Skeletal muscle satellite cell (primary cell): ENCODE results near the gene BCAS3.

ENCODE experiments used
- H3K27me3 ChIP-seq: 2 replicates; pipeline ENCODE4 v1.7.0; 2013; ENCODE audit warnings: low read length; ENCODE audit not compliant: control insufficient read depth, insufficient read depth
- H3K36me3 ChIP-seq: 2 replicates; pipeline ENCODE4 v1.7.0; 2013; ENCODE audit warnings: mild to moderate bottlenecking, control low read depth, low read length; ENCODE audit not compliant: insufficient read depth
- H3K4me1 ChIP-seq: 2 replicates; pipeline ENCODE4 v1.7.0; 2013; ENCODE audit warnings: low read length; ENCODE audit not compliant: control insufficient read depth, insufficient read depth
- H3K4me2 ChIP-seq: 2 replicates; pipeline ENCODE4 v1.7.0; 2013; ENCODE audit warnings: mild to moderate bottlenecking, low read length
- H3K4me3 ChIP-seq: 2 replicates; pipeline ENCODE4 v1.7.0; 2013; ENCODE audit warnings: low read length
- H3K9ac ChIP-seq: 2 replicates; pipeline ENCODE4 v1.7.0; 2013; ENCODE audit warnings: mild to moderate bottlenecking, low read depth, low read length, moderate library complexity
- H3K9me3 ChIP-seq: replicated peaks from 2 replicates; pipeline ENCODE4 v1.7.0; 2013; ENCODE audit warnings: mild to moderate bottlenecking, control low read depth, low read length

Gene BCAS3

GRCh38 chr17:61362852-61363600 lies 685.4 kb downstream of the BCAS3 start:
- peaks cover 19% of the 10 kb centered on the region for H3K4me1 ChIP-seq
- H3K36me3 ChIP-seq: no peaks in the 10 kb centered on the region
- no peak overlapping the region for H3K9ac ChIP-seq
- H3K4me2 ChIP-seq: no peak overlapping the region
- H3K9me3 ChIP-seq: no peaks in the 10 kb centered on the region
- no peaks in the 10 kb centered on the region for H3K27me3 ChIP-seq
- H3K4me3 ChIP-seq: no peak overlapping the region

- H3K4me3 ChIP-seq: no peak overlapping the region
- no peak overlapping the region for H3K9ac ChIP-seq
- H3K27me3 ChIP-seq: no peaks in the 10 kb centered on the region
- peaks cover 19% of the 10 kb centered on the region for H3K4me1 ChIP-seq
- no peaks in the 10 kb centered on the region for H3K9me3 ChIP-seq
- no peak overlapping the region for H3K4me2 ChIP-seq
- no peaks in the 10 kb centered on the region for H3K36me3 ChIP-seq
Observed at GRCh38 chr17:61363601-61364462, 686.2 kb downstream of the BCAS3 start.

- no peak overlapping the region for H3K4me3 ChIP-seq
- H3K9me3 ChIP-seq: no peaks in the 10 kb centered on the region
- no peaks in the 10 kb centered on the region for H3K36me3 ChIP-seq
- H3K4me2 ChIP-seq: no peak overlapping the region
- H3K9ac ChIP-seq: no peak overlapping the region
- no peaks in the 10 kb centered on the region for H3K27me3 ChIP-seq
- peaks cover 19% of the 10 kb centered on the region for H3K4me1 ChIP-seq
Observed at GRCh38 chr17:61364463-61364846, 686.8 kb downstream of the BCAS3 start.

GRCh38 chr17:61366076-61366714 lies 688.5 kb downstream of the BCAS3 start:
- H3K4me2 ChIP-seq: no peak overlapping the region

GRCh38 chr17:61366715-61367413 lies 689.2 kb downstream of the BCAS3 start:
- H3K27me3 ChIP-seq: no peaks in the 10 kb centered on the region
- H3K9ac ChIP-seq: no peak overlapping the region
- peaks cover under 1% of the 10 kb centered on the region for H3K4me1 ChIP-seq
- H3K4me3 ChIP-seq: no peak overlapping the region
- no peak overlapping the region for H3K4me2 ChIP-seq
- H3K9me3 ChIP-seq: no peaks in the 10 kb centered on the region
- H3K36me3 ChIP-seq: no peaks in the 10 kb centered on the region

More at GRCh38 chr17:61366076-61366714, 688.5 kb downstream of the BCAS3 start:
- H3K36me3 ChIP-seq: no peaks in the 10 kb centered on the region
- peaks cover 7% of the 10 kb centered on the region for H3K4me1 ChIP-seq
- no peaks in the 10 kb centered on the region for H3K27me3 ChIP-seq
- H3K9me3 ChIP-seq: no peaks in the 10 kb centered on the region
- H3K4me3 ChIP-seq: no peak overlapping the region
- H3K9ac ChIP-seq: no peak overlapping the region

- Histone ChIP-seq H3K9me3 (no peaks in the 10 kb centered on the region), H3K36me3 (no peaks in the 10 kb centered on the region), H3K27me3 (no peaks in the 10 kb centered on the region), H3K4me1 (no peaks in the 10 kb centered on the region), H3K4me3 (no peak overlapping the region), H3K4me2 (no peak overlapping the region), H3K9ac (no peak overlapping the region)
Observed at GRCh38 chr17:61368049-61368831, 690.6 kb downstream of the BCAS3 start.

GRCh38 chr17:61368832-61369450 lies 691.3 kb downstream of the BCAS3 start:
- Histone ChIP-seq H3K9me3 (no peaks in the 10 kb centered on the region), H3K4me2 (no peak overlapping the region), H3K36me3 (no peaks in the 10 kb centered on the region), H3K4me1 (no peaks in the 10 kb centered on the region), H3K4me3 (no peak overlapping the region), H3K9ac (no peak overlapping the region), H3K27me3 (no peaks in the 10 kb centered on the region)

- Histone ChIP-seq H3K4me3 (no peak overlapping the region), H3K36me3 (no peaks in the 10 kb centered on the region), H3K9ac (no peak overlapping the region), H3K9me3 (no peaks in the 10 kb centered on the region), H3K4me1 (no peaks in the 10 kb centered on the region), H3K4me2 (no peak overlapping the region), H3K27me3 (no peaks in the 10 kb centered on the region)
Observed at GRCh38 chr17:61369751-61370150, 692.1 kb downstream of the BCAS3 start.

GRCh38 chr17:61371179-61371578 lies 693.5 kb downstream of the BCAS3 start:
- Histone ChIP-seq H3K27me3 (no peaks in the 10 kb centered on the region), H3K4me3 (no peak overlapping the region), H3K9ac (no peak overlapping the region)

GRCh38 chr17:61371606-61372005 lies 694.0 kb downstream of the BCAS3 start:
- H3K9ac ChIP-seq: no peak overlapping the region
- no peaks in the 10 kb centered on the region for H3K4me1 ChIP-seq
- H3K9me3 ChIP-seq: no peaks in the 10 kb centered on the region
- H3K27me3 ChIP-seq: no peaks in the 10 kb centered on the region
- no peaks in the 10 kb centered on the region for H3K36me3 ChIP-seq
- no peak overlapping the region for H3K4me2 ChIP-seq
- H3K4me3 ChIP-seq: no peak overlapping the region

More at GRCh38 chr17:61371179-61371578, 693.5 kb downstream of the BCAS3 start:
- Histone ChIP-seq H3K4me1 (no peaks in the 10 kb centered on the region), H3K36me3 (no peaks in the 10 kb centered on the region), H3K9me3 (no peaks in the 10 kb centered on the region), H3K4me2 (no peak overlapping the region)
